Tongue (tissue), 2 donors: ENCODE measurements around the gene TMEM178A. TPM values are rescaled to one million over a fixed set of nuclear protein-coding genes. Genes with fewer than 3 reads are reported as not detected.

ENCODE experiments used
- DNase-seq: peaks from one replicate; pipeline ENCODE4 v3.0.0-alpha.2; 2015
- total RNA-seq: library from RNA; depleted of rRNA; stranded (reverse); fragments of >200 nt; gene quantifications from one replicate; pipeline ENCODE4 v1.2.3, GENCODE V29; 2014

TMEM178A gene
- total RNA-seq, 1 donor from 2014 or later = 4.9 TPM

DNA sequence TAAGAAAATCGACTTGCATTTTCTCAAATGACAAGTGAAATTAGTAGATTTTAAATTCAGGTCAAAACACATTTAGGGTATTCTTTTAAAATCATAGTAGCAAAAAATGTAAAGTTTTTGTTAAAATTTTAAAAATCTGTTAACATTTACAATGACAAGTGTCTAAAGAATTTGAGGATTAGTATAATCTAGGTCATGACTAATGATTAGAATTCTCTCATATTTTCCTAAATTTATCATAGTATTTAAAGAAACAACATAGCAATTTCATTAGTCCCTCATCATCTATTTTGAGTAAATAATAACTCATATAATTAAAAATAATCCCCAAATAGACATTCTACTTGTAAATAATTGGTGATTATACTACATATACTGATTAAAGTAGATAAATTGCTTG is 89.7 kb downstream of the TMEM178A start:
- DNase-seq = no peak

DNA sequence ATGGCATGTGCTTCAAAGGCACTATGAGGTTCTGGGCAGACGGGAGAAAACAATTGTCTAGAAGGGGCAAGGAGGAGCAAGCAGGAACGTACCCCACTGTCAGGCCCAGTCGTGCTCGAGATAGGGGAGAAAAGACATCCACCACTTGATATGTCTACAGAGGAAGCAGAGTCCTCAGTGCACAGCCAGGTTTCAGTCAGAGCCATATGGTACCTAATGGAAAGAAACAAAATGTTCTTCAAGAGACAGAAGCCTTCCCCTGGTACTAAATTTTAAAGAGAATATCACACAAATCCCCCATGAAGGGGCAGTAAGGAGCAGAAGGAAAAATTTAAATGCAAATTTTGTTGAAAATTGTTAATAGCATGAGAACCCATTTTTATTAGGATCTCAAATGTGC is 91.4 kb downstream of the TMEM178A start:
- no peak for DNase-seq

DNA sequence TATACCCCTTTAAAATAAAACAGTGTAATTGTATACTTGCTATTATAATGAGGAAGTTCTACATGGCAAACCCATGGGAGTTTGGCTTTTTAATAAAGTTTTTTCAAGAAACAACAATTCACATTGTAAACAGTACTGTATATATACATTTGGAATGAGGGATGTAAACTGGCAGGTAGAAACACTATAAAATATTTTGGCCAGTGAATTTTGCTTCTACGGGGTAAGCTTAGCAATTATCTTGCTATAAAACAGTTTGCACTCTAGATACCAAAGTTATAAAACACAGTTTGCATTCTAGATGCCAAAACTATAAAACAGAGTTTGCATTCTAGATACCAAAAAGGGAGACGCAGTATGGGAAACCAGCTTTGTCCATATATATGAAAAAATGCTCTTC is 96.7 kb downstream of the TMEM178A start:
- no peak for DNase-seq

Other genes starting within 250 kb of the TMEM178A start
- 72.7 TPM for gene MAP4K3, start 228.6 kb upstream of the TMEM178A start, total RNA-seq
- gene THUMPD2, start 113.3 kb downstream of the TMEM178A start, total RNA-seq = 17.7 TPM